ENCODE data around the gene RIPOR2.
"Not testable (repeated sequence)": the region's sequence is repeated elsewhere in the genome, so short reads cannot be mapped to it uniquely, and the experiment has no call there.

RIPOR2 gene

GRCh38 chr6:24797596-24798216 lies 138.1 kb downstream of the RIPOR2 start:
- no peak for DNase-seq

- no peak for DNase-seq
Observed at GRCh38 chr6:24796616-24797290, 139.0 kb downstream of the RIPOR2 start.

- DNase-seq, result no peak
Observed at GRCh38 chr6:24795106-24795505, 140.7 kb downstream of the RIPOR2 start.

GRCh38 chr6:24788031-24788665 lies 147.6 kb downstream of the RIPOR2 start:
- no peak for DNase-seq

GRCh38 chr6:24780206-24780605 lies 155.6 kb downstream of the RIPOR2 start:
- no peak for DNase-seq

GRCh38 chr6:24779416-24780016 lies 156.2 kb downstream of the RIPOR2 start:
- no peak for DNase-seq

GRCh38 chr6:24778878-24779277 lies 156.9 kb downstream of the RIPOR2 start:
- DNase-seq, result no peak

- DNase-seq, result no peak
Observed at GRCh38 chr6:24778121-24778520, 157.6 kb downstream of the RIPOR2 start.

GRCh38 chr6:24777227-24777626 lies 158.5 kb downstream of the RIPOR2 start:
- DNase-seq, result no peak

GRCh38 chr6:24775520-24776058 lies 160.2 kb downstream of the RIPOR2 start:
- no peak for DNase-seq

GRCh38 chr6:24774696-24775519 lies 160.9 kb downstream of the RIPOR2 start, which contains the start of gene GMNN:
Gene GMNN (plus strand): TSS chr6:24774937. CDS start chr6:24777247, 2,310 bp downstream.
- DNase-seq, result peak; percentile 97

- DNase-seq, result no peak
Observed at GRCh38 chr6:24768361-24768760, 167.4 kb downstream of the RIPOR2 start.

- no peak for DNase-seq
Observed at GRCh38 chr6:24766680-24767462, 168.9 kb downstream of the RIPOR2 start.

- DNase-seq, result not testable (repeated sequence)
Observed at GRCh38 chr6:24765968-24766367, 169.8 kb downstream of the RIPOR2 start.

- DNase-seq, result not testable (repeated sequence)
Observed at GRCh38 chr6:24764833-24765828, 170.6 kb downstream of the RIPOR2 start.

- no peak for DNase-seq
Observed at GRCh38 chr6:24763578-24763977, 172.2 kb downstream of the RIPOR2 start.

- DNase-seq, result no peak
Observed at GRCh38 chr6:24761851-24762250, 173.9 kb downstream of the RIPOR2 start.

- no peak for DNase-seq
Observed at GRCh38 chr6:24761193-24761835, 174.4 kb downstream of the RIPOR2 start.

- no peak for DNase-seq
Observed at GRCh38 chr6:24760210-24760609, 175.6 kb downstream of the RIPOR2 start.

GRCh38 chr6:24759718-24760117 lies 176.0 kb downstream of the RIPOR2 start:
- DNase-seq, result no peak
